Kidney (tissue), 14 donors: ENCODE results near the gene JADE1. TPM values are rescaled to one million over a fixed set of nuclear protein-coding genes. Genes with fewer than 3 reads are reported as not detected.

Source experiments
- DNase-seq, 5 donors: peaks; one replicate each; pipeline ENCODE4 v3.0.0-alpha.2; 2013 to 2020
- FAIRE-seq: peaks from 2 replicates; lab custom pipeline; 2012; peaks lifted over from hg19 to GRCh38; lab: Jason Lieb, UNC
- H3K27ac ChIP-seq, 2 donors: one replicate each; pipeline ENCODE4 v1.7.0; 2013; ENCODE audit warnings: low read depth in 2 of 2, low read length in 2 of 2, inconsistent platforms in 1 of 2
- H3K27me3 ChIP-seq: one replicate; pipeline ENCODE4 v1.7.1; 2013; ENCODE audit warnings: low read length, inconsistent platforms; ENCODE audit not compliant: control insufficient read depth, insufficient read depth
- H3K36me3 ChIP-seq, 3 donors: one replicate each; pipeline versions ENCODE4 v1.7.0 to v1.7.1; 2013; ENCODE audit warnings: low read length in 3 of 3, control low read depth in 1 of 3, inconsistent platforms in 1 of 3; ENCODE audit not compliant: insufficient read depth in 3 of 3, control insufficient read depth in 2 of 3
- H3K4me1 ChIP-seq, 3 donors: one replicate each; pipeline versions ENCODE4 v1.7.0 to v1.7.1; 2013; ENCODE audit warnings: low read length in 3 of 3, inconsistent platforms in 1 of 3, low read depth in 1 of 3; ENCODE audit not compliant: control insufficient read depth in 2 of 3, insufficient read depth in 2 of 3
- H3K4me3 ChIP-seq, 3 donors: one replicate each; pipeline versions ENCODE4 v1.7.0 to v1.8.1; 2013; ENCODE audit warnings: low read length in 3 of 3, control low read depth in 1 of 3, inconsistent platforms in 1 of 3
- H3K9ac ChIP-seq, 3 donors: one replicate each; pipeline versions ENCODE4 v1.7.0 to v1.7.1; 2013; ENCODE audit warnings: low read length in 3 of 3, control low read depth in 1 of 3, inconsistent platforms in 1 of 3
- H3K9me3 ChIP-seq, 3 donors: one replicate each; pipeline versions ENCODE4 v1.7.0 to v1.7.1; 2013; ENCODE audit warnings: low read length in 3 of 3, control low read depth in 1 of 3, inconsistent platforms in 1 of 3; ENCODE audit not compliant: control insufficient read depth in 2 of 3, insufficient read depth in 1 of 3
- intact Hi-C: fragments of 100-400 bp; cut with DNase I; formaldehyde crosslinking; loops from one replicate; pipeline ENCODE4 v1.11.1; 2022
- polyA plus RNA-seq: library from polyadenylated mRNA; stranded (reverse); fragments of 350-450 nt; fragmentation: Illumina TruSeq; extraction: RNeasy Lipid Tissue Mini Kit (QIAGEN cat#74804); gene quantifications from one replicate; pipeline ENCODE4 v1.2.3, GENCODE V29; 2014; ENCODE audit warnings: low read depth, low replicate concordance; ENCODE audit not compliant: insufficient read depth
- total RNA-seq: library from RNA; stranded (reverse); fragmentation: NEBNext Ultra II Directional; extraction: Animal tissue kit (Norgen Biotek cat#: 25700); gene quantifications from one replicate; pipeline ENCODE4 v1.2.1, GENCODE V29; 2021
- TF ChIP-seq, protein P1 (sequence below): IDR thresholded peaks from 3 replicates; pipeline ENCODE4 v1.5.1; 2012; ENCODE audit warnings: mild to moderate bottlenecking, moderate library complexity, borderline replicate concordance; ENCODE audit not compliant: insufficient read depth; ENCODE audit errors: extremely low read depth
- donor health status: control.
- donor health status: control.
- donor health status: control.
- donor health status: control.
- donor health status: control.
- donor health status: DM: yes; HTN: yes; CAD: no.
- donor health status: Normal renal cell carcinoma (clear cell type).

JADE1 gene
- total and polyA plus RNA-seq, 2 donors from 2014 or later, result 23.0 to 119 TPM

- TF ChIP-seq, protein P1, sequence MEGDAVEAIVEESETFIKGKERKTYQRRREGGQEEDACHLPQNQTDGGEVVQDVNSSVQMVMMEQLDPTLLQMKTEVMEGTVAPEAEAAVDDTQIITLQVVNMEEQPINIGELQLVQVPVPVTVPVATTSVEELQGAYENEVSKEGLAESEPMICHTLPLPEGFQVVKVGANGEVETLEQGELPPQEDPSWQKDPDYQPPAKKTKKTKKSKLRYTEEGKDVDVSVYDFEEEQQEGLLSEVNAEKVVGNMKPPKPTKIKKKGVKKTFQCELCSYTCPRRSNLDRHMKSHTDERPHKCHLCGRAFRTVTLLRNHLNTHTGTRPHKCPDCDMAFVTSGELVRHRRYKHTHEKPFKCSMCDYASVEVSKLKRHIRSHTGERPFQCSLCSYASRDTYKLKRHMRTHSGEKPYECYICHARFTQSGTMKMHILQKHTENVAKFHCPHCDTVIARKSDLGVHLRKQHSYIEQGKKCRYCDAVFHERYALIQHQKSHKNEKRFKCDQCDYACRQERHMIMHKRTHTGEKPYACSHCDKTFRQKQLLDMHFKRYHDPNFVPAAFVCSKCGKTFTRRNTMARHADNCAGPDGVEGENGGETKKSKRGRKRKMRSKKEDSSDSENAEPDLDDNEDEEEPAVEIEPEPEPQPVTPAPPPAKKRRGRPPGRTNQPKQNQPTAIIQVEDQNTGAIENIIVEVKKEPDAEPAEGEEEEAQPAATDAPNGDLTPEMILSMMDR, result no peak
- Histone ChIP-seq H3K36me3 (no peaks in the 10 kb centered on the region), H3K9me3 (no peaks in the 10 kb centered on the region), H3K9ac (no peak overlapping the region), H3K27me3 (no peaks in the 10 kb centered on the region), H3K27ac (no peak overlapping the region), H3K4me1 (peaks cover 0 to 15% (median 4%) of the 10 kb centered on the region in 3 donors), H3K4me3 (no peak overlapping the region)
- FAIRE-seq, result no peak
- intact Hi-C loops, result no loop called here
- DNase-seq, result no peak
Observed at GRCh38 chr4:128820671-128821070, 11.2 kb downstream of the JADE1 start.

DNA sequence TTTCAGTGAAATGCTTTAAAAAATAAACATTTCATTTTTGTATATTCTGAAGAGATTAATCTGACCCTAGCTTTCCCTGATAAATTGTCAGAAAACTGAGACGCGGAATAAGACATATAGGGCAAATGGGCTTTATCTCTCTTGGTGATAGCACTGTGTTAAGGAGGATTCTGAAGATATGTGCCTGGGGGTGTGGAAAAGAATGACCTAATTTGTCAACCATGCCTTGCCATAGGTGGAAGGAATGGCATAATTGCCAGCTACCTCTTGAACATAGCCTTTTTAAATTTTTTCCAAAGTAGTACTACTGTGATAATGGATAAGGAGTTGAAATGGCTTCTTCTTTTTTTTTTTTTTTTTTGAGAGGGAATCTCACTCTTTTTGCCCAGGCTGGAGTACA lies 11.7 kb downstream of the JADE1 start:
- no peak overlapping the region for H3K4me3 ChIP-seq
- FAIRE-seq, result no peak
- no peak for DNase-seq
- H3K27me3 ChIP-seq, result no peaks in the 10 kb centered on the region
- intact Hi-C loops, result no loop called here
- no peak overlapping the region for H3K27ac ChIP-seq
- no peaks in the 10 kb centered on the region for H3K36me3 ChIP-seq
- no peak overlapping the region for H3K9ac ChIP-seq
- H3K9me3 ChIP-seq, result no peaks in the 10 kb centered on the region
- peaks cover 0 to 17% (median 8%) of the 10 kb centered on the region in 3 donors for H3K4me1 ChIP-seq
- TF ChIP-seq, protein P1, result no peak

DNA sequence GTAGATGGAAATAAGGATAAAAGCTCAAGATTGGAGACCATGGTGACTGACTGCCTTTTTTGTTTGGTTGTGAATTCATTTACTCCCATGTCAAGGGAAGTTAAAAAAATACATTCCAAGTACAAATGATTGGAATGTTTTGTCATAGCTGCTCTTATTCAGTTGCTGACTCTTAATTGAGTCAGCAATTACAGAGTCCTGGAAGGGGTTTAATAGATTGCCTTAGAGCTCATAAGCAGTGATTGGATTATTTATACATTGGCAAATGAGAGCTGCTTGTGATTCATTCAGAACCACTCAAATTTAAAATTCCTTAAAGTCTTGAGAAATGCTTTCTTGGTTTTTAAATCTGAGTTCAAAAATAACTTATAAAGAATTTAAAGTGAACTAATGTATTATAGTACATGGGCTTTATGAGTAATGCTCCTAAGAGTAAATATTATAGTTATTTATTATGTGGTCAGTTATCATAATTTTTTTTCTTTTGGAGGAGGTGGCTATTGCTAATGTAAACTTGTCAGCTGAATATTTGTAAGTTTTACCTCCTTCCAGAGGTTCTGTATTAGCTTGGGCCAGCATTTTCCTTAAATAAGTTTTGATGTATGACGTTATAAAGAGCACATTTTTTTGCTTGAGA lies 13.6 kb downstream of the JADE1 start:
- FAIRE-seq, result no peak
- Histone ChIP-seq H3K4me3 (no peak overlapping the region), H3K36me3 (no peaks in the 10 kb centered on the region), H3K27ac (no peak overlapping the region), H3K9me3 (no peaks in the 10 kb centered on the region), H3K4me1 (peaks cover 0 to 18% (median 16%) of the 10 kb centered on the region in 3 donors), H3K9ac (no peak overlapping the region), H3K27me3 (no peaks in the 10 kb centered on the region)
- TF ChIP-seq, protein P1, result no peak
- no peak for DNase-seq
- intact Hi-C loops, result no loop called here
